HG02885 (cell line): ENCODE results near the gene HSF5.
"Not testable (repeated sequence)": the region's sequence is repeated elsewhere in the genome, so short reads cannot be mapped to it uniquely, and the experiment has no call there.

Source experiments
- ATAC-seq: cut with Tn5 transposase; IDR thresholded peaks from one replicate; pipeline ENCODE4 v1.9.1; 2021; ENCODE audit warnings: mild to moderate bottlenecking; ENCODE audit not compliant: unreplicated experiment, poor library complexity

The HSF5 gene

DNA sequence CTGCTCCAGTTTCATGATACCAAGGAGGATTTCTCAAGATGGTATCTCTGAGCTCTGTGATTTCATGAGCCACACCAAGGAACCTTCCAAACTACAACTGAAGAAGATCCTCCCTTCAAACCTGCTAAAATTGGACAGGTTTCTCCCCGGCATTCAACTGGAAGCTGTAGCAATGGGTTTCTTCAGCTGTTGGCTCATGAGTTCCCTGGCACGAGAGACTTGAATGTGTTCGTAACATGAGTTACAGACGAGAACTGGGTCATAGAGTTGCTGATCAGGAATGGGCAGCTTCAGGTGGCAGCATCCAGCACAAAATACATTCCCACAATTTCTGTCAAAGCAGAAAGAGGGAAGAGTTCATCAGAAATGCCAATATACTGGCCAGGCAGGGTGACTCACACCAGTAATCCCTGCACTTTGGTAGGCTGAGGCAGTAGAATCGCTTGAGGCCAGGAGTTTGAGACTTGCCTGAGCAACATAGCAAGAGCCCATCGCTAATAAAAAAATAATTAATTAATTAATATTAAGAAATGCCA is 3.4 kb upstream of the HSF5 start:
- no peak for ATAC-seq

DNA sequence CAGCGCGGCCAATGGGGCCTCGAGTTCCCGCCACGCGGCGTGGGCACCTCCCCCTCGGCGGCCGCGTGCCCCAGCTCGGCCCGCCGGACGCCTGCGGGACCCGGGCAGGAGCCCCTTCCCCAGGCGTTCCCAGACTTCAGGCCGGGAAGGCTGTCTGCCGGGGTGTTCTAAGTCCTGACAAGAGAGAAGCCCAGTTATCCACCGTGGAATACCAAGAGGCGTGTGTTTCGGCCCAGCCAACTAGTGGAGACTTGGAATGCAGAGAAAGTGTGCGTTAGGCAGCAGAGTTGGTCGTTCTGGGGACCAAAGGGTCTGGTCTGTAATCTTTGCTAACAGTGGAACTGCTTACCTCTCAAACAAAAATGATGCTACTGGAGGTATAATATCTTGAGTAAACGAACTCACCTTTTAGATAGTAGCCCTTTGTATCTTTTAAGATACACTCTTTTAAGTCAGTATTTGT is 251 bp upstream of the HSF5 start:
- no peak for ATAC-seq

DNA sequence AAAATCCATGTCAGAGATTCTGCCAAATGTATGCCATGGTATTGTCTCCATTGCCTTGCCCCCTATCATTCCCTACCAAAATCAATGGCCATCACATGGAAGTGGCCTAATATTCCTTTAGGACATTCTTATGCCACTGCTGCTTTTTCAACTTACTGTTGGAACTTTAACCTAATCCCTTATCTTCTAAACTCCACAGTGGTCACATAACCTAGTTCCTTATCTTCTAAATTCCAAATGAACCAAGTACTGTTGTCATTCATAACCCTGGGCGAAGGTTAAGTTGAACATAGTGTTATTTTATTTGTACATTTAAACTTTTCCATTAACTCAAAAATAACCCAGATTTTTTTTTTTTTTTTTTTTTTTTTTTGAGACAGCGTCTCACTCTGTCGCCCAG is 3.6 kb downstream of the HSF5 start:
- ATAC-seq = no peak

GRCh38 chr17:58481798-58482197 is 6.4 kb downstream of the HSF5 start:
- not testable (repeated sequence) for ATAC-seq

GRCh38 chr17:58480090-58480489 is 8.1 kb downstream of the HSF5 start:
- no peak for ATAC-seq

DNA sequence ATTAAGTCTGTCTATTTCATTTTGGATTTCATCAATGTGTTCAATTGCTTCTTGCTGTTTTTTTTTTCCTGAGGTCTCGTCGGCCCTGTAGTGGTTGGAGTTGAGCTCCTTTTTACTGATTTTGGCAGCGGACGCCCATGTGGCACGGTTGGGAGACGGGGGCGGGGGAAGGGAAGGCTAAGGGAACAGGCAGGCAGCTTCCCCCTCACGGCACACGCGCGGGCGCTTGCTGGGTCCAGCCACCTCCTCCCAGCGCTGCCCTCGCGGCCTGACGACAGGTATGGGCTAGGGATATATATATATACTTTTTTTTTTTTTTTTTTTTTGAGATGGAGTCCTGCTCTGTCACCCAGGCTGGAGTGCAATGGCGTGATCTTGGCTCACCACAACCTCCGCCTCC is 11.4 kb downstream of the HSF5 start:
- ATAC-seq = no peak

GRCh38 chr17:58475985-58476384 is 12.2 kb downstream of the HSF5 start:
- no peak for ATAC-seq

DNA sequence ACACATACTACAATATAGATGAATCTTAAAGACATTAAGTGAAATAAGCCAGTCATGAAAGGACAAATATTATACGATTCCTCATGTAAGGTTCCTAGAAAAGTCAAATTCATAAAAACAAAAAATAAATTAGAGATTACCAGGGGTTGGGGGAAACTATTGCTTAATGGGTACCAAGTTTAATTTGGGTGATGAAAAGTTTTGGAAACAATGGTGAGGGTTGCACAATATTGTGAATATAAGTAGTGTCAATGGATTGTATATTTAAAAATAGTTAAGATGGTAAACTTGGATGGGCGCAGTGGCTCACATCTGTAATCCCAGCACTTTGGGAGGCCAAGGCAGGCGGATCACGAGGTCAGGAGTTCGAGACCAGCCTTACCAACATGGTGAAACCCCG is 17.9 kb downstream of the HSF5 start:
- no peak for ATAC-seq

DNA sequence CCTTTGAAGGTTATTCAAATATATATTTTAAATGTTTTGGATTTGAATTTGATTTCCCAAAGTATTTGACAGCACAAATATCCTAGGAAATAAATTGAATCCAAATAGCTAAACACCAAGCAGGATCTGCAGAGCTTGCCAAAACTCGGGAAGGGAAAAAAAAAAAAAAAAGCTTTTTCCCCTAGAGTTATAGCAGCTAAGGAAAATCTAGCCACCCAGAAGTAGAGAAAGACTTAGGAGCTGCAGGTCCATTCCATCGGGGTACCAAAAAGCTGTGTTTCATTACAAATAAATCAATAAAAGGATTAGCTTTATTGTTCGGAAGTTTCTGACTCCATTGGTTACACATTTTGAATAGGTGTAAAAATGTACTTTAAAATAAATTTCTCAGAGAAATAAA is 19.3 kb downstream of the HSF5 start:
- no peak for ATAC-seq

- ATAC-seq = no peak
Measured at GRCh38 chr17:58455491-58455890, 32.7 kb downstream of the HSF5 start.

- ATAC-seq = no peak
Measured at GRCh38 chr17:58452738-58453137, 35.5 kb downstream of the HSF5 start.

DNA sequence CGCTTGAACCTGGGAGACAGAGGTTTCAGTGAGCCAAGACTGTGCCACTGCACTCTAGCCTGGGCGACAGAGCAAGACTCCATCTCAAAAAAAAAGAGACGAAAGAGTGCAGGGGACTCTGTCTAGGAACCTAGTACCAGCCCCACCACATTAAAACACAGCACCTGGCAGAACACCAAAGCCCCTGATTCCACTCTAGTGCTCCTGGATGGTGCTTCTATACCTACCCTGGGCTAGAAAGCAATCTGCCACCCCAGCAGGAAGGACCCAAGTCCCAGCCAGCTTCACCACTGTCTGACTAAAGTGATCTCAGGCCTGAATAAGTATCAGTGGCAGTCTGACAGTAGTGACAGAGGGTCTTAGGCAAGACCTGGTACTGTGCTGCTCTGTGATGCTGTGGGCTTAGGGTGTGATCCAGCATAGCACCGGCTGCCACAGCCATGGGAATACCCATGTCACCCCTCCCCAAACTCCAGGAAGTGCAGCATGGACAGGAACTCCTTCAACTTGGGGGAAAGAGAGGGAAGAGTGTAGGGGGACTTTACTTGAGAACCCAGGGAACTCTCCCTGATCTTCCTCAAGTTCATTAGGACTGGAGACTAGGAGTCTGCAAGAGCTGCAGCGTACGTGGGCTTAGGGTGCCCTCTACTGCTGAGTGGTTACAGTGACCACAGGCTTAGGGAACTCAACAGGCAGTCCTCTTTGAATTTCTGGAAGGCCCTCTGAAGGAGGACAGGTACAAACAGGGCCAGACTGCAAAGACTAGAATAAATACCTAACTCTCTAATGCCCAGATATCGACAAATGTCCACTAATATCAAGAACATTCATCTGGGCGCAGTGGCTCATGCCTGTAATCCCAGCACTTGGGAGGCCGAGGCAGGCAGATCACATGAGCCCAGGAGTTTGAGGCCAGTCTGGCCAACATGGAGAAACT is 40.9 kb downstream of the HSF5 start:
- ATAC-seq = no peak

- ATAC-seq = no peak
Measured at GRCh38 chr17:58446086-58446485, 42.1 kb downstream of the HSF5 start.

GRCh38 chr17:58436805-58437239 is 51.4 kb downstream of the HSF5 start:
- ATAC-seq = no peak

GRCh38 chr17:58436245-58436644 is 52.0 kb downstream of the HSF5 start:
- no peak for ATAC-seq

GRCh38 chr17:58432806-58433573 is 55.2 kb downstream of the HSF5 start:
- no peak for ATAC-seq

DNA sequence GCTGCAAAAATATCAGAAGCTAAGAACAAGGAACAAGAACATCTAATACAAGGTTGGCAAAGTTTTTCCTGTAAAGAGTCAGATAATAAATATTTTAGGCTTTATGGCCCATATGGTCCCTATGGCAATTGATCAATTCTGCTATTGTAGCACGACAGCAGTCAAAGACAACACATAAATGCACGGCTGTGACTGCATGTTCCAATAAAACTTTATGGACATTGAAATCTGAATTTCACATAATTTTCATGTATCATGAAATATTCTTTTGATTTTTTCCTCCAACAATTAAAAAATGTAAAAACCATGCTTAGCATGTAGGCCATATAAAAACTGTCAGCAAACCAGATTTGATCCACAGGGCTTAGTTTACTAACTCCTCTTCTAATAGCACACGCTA is 60.4 kb downstream of the HSF5 start:
- no peak for ATAC-seq

DNA sequence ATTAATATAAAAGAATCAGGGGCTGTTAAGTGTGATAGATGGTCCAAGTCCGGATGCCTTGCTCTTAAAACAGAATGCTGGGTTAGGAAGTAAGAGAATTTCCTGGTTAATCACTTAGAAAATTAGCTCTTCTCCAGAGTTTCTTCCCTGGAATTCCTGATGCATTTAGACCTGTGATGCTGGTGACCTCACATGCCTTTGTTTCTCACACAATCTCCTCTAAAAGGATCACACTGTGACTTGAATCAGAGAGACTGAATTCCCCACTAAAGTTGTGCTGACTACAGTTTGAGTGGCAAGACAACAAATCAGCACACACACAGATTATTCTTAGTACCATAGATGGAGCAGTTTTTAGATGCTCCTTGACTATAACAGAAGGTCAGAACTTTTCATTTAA is 66.5 kb downstream of the HSF5 start:
- no peak for ATAC-seq

GRCh38 chr17:58420827-58421226 is 67.4 kb downstream of the HSF5 start:
- no peak for ATAC-seq

GRCh38 chr17:58417300-58418092 is 70.7 kb downstream of the HSF5 start, which contains the start of gene RNF43:
TSS of gene RNF43 (minus strand) at chr17:58417534. CDS start at chr17:58415577, 1,957 bp downstream.
- ATAC-seq = peak; percentile 98
